Retinal pigment epithelial cell (primary cell): Measurements from ENCODE around the gene LRRC3C.
A peak's percentile ranks its signal among the peaks of the same experiment; 100 is the strongest.

Experiments used
- DNase-seq: peaks from one replicate; pipeline ENCODE4 v3.0.0-alpha.2; 2010; ENCODE audit warnings: low read depth
- H3K4me3 ChIP-seq: 2 replicates; pipeline ENCODE4 v1.5.1; 2011; ENCODE audit warnings: mild to moderate bottlenecking, low read length, control low read depth, moderate library complexity
- CTCF ChIP-seq: conservative IDR thresholded peaks from 2 replicates; pipeline ENCODE4 v1.5.1; 2011; ENCODE audit warnings: low read depth, low read length, control low read depth, inconsistent platforms

Gene LRRC3C

GRCh38 chr17:39925282-39926134, 2.0 kb upstream of the LRRC3C start:
- no peak for TF ChIP-seq CTCF
- DNase-seq: no peak
- H3K4me3 ChIP-seq: no peak overlapping the region

DNA sequence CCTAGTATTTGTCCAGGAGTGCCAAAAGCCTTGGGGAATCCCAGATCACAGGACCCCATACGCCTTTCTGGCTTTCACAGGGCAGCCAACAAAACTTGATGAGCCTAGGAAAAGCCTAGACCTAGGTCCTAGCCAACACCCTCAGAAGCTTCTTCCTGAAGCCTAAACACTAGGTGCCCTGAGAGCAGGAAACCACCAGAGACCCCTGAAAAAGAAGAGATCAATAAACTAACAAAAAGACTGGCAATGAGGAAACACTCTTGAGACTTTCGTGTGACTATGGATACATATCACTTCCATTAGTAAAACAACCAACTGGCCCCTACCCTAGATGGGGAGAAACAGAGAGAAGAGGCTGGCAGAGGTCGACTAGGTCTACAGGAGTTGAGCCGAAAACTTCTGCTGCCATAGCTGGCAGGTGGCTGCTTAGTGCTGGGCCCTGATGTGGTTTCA, 1.4 kb upstream of the LRRC3C start:
- no peak for DNase-seq
- H3K4me3 ChIP-seq: peak overlapping the region; percentile 84
- TF ChIP-seq CTCF: no peak

DNA sequence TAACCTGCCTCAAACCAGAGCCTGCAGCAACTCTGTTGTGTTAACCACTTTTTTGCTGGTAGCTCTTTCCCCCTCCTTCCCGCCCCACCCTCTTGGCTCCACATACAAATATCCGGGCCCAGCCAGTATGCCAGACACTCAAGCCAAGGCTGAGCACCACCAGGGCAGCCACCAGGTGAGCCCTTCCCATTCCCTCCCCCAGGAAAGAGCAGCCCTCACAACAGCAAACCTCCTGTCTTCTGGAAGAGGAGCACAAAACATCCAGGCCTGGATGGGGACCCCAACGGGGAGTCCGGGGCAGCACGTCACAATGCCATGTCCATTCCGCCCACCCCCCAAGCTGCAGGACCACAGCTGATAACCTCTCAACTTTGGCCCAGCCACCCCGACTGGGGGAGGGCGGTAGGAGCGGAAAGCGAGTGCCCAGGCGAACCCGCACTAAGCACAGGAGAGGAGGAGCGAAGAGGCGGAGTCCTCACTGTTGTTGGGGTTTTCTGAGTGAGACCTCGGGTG, 888 bp upstream of the LRRC3C start:
- no peak for DNase-seq
- no peak for TF ChIP-seq CTCF
- peak overlapping the region; percentile 84 for H3K4me3 ChIP-seq

GRCh38 chr17:39927929-39928857, 661 bp downstream of the LRRC3C start:
- peak overlapping the region; percentile 49 for H3K4me3 ChIP-seq
- no peak for DNase-seq
- TF ChIP-seq CTCF: no peak

- TF ChIP-seq CTCF: no peak
Measured at GRCh38 chr17:39928858-39929645, 1.5 kb downstream of the LRRC3C start.

GRCh38 chr17:39929646-39930407, 2.3 kb downstream of the LRRC3C start:
- DNase-seq: peak; percentile 37
- H3K4me3 ChIP-seq: no peak overlapping the region

More at GRCh38 chr17:39928858-39929645, 1.5 kb downstream of the LRRC3C start:
- DNase-seq: peak; percentile 81
- H3K4me3 ChIP-seq: no peak overlapping the region

More at GRCh38 chr17:39929646-39930407, 2.3 kb downstream of the LRRC3C start:
- no peak for TF ChIP-seq CTCF
